HG03064 (cell line): ENCODE results near the gene COASY.
"Not testable (repeated sequence)": the region's sequence is repeated elsewhere in the genome, so short reads cannot be mapped to it uniquely, and the experiment has no call there.

ENCODE experiments used
- ATAC-seq: cut with Tn5 transposase; IDR thresholded peaks from one replicate; pipeline ENCODE4 v1.9.1; 2021; ENCODE audit warnings: low read depth; ENCODE audit not compliant: unreplicated experiment

COASY gene

DNA sequence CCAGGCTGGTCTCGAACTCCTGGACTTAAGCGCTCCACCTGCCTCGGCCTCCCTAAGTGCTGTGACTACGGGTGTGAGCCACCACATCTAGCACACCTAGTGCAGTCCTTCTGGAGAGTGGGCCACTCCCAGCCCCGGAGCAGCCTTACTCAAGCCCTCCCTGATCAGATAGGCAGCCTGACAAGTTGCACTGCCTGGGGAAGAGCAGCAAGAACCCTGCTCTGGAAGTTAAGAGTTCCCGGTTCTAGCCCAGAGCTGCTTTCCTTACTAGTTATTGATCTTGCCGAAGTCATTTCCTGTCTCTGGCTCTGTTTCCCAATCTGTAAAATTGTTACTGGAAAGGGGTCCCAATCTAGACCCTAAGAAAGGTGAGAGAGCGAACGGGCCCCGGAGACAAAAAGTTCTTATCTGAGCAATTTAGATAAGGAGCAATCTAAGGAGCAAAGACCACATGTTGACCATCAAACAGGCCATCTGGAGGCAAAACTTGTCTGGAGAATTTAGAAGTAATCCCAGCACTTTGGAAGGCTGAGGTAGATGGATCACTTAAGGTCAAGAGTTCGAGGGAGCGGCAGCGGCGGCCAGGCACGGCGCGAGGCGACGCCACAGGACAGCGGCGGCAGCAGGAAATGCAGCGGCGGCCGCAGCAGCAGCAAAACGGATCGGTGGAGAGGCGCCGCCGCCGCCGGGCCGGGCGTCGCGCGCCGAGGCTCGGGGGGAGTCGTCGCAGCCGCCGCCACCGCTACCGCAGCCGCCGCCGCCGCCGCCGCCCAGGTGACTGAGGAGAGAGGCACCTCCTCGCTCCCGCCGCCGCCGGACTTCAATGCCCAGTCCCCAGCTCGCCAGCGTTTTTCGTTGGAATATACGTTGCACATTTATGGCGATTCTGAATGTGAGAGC is 30.2 kb upstream of the COASY start:
- ATAC-seq = no peak

DNA sequence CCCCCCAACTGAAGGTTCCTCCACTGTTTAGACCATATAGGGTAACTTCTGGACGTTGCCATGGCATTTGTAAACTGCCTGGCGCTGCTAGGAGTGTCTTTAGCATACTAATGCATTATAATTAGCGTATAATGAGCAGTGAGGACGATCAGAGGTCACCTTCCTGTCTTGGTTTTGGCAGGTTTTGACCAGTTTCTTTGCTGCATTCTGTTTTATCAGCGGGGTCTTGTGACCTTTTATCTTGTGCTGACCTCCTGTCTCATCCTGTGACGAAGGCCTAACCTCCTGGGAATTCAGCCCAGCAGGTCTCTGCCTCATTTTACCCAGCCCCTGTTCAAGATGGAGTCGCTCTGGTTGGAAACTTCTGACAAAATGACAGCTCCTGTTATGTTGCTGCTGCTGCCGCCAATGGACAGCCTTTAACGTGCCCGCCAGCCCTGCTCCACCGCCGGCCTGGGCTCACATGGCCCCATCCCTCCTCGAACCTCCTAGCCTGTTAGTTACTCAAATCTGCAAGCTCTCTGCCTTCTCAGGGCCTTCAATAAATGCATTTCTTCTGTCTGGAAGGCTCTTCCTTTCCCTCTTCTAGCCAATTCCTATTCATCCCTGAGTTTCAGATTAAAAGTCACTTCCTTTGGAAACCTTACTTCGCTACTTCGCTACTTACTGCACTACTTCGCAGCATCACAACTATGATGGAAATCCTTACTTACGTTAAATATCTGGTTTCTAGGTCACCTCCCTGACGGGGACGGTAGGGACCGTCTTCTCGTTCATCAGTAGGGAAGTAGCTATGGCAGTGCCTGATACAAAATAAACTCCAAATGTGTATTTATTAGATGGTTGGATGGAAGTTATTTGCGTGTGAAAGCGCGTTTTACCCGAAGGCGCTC is 26.5 kb upstream of the COASY start:
- ATAC-seq = no peak

DNA sequence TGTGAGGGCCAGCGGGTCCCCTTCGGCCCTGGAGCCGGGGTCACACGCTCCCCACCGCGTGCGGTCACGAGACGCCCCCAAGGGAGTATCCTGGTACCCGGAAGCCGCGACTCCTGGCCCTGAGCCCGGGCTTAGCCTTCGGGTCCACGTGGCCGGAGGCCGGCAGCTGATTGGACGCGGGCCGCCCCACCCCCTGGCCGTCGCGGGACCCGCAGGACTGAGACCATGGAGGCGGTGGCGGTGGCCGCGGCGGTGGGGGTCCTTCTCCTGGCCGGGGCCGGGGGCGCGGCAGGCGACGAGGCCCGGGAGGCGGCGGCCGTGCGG is 25.9 kb upstream of the COASY start, which contains the start of gene NAGLU:
NAGLU (plus strand) TSS at position 194 of the 324 bp plus-strand sequence; CDS start at position 226, 32 bp downstream.
- ATAC-seq = peak; percentile 63

DNA sequence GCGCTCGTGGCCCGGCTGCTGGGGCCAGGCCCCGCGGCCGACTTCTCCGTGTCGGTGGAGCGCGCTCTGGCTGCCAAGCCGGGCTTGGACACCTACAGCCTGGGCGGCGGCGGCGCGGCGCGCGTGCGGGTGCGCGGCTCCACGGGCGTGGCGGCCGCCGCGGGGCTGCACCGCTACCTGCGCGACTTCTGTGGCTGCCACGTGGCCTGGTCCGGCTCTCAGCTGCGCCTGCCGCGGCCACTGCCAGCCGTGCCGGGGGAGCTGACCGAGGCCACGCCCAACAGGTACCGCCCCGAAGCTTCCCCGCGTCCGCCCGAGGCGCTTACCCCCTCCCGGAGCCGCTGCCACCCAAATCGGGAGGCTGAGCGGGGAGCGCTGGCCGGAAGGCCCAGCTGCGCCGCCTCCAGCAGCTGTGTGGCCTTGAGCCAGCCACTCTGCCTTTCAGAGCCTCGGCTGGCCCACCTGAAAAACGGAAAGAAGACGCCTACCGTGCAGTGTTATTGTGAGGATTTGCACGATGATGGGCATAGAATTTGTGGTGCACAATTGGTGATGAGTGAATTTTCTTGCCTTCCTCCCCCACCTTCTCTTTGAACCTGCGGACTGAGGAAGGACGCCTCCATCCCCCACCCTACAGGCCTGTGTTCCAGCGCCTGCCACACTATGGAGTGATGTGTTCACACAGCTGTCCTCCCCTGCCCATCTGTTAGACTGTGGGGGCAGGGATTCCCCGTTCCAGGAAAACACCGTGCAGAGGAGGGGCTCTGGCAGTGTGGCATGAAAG is 25.4 kb upstream of the COASY start:
- ATAC-seq = peak; percentile 63

DNA sequence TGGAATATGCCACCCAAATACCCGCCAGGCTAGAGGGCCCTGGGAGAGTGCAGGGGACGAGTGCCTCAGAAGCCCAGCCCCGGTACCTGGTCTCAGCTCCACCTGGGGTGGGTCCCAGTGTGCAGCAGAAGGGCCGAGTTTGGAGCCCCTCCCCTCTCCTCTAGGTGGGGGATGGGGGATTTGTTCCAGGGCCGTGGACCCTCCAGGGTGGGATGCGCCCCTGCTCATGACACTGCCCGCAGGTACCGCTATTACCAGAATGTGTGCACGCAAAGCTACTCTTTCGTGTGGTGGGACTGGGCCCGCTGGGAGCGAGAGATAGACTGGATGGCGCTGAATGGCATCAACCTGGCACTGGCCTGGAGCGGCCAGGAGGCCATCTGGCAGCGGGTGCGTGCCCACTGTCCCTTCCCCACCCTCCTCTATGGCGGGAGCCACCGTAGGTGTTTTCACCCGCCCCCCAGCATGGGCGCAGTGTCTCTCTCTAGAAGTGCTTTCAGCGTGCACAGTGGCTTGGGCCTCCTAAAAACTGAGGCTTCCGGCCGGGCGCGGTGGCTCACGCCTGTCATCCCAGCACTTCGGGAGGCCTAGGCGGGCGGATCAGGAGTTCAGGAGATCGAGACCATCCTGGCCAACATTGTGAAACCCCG is 24.7 kb upstream of the COASY start:
- no peak for ATAC-seq

DNA sequence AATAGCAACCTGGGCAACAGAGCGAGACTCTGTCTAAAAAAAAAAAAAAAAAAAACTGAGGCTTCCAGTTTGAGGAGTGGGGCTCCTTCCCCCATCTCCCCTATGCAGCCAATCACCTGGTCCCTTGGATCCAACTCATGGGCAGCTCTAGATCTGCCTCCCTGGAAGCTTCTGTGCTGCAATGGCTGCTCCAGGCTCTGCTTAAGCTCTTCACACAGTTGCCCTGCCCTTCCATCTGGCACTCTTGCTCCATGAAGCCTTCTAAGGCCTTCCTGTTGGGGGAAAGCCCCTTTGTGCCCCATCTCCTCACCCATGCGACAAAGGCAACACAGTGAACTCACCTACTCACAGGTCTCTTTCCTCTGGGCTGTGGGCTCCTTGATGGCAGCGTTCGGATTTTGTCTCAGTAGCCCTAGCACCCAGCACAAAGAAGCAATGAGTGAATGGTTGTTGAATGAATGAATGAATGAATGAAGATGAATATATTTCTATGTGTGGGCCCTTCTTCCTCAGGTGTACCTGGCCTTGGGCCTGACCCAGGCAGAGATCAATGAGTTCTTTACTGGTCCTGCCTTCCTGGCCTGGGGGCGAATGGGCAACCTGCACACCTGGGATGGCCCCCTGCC is 24.0 kb upstream of the COASY start:
- ATAC-seq = no peak

DNA sequence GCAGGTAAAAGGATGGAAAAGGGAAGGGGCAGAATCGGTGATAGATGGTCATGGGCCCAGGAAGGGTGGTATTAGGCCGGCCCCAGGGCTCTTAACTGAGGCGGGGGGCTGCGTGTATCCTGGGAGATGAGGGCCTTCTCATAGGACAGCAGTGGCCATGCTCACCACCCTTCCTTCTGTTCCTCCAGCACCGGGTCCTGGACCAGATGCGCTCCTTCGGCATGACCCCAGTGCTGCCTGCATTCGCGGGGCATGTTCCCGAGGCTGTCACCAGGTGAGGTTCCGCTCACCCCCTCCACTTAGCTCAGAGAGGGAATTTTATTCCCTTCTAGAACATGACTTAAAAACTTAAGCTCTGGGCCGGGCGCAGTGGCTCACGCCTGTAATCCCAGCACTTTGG is 23.5 kb upstream of the COASY start:
- ATAC-seq = no peak

DNA sequence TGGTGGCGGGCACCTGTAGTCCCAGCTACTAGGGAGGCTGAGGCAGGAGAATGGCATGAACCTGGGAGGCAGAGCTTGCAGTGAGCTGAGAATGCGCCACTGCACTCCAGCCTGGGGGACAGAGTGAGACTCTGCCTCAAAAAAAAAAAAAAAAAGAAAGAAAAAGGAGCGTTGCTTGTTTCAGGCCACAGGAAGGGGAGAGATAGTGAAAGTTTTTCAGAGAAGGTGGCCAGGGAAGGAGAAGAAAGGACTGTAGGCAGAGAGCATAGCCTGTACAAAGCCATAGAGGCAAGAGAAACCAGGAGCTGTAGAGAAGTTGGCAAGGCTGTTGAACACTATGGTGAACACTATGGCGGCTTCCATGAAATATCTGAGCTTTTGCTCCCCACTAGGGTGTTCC is 21.4 kb upstream of the COASY start:
- not testable (repeated sequence) for ATAC-seq

DNA sequence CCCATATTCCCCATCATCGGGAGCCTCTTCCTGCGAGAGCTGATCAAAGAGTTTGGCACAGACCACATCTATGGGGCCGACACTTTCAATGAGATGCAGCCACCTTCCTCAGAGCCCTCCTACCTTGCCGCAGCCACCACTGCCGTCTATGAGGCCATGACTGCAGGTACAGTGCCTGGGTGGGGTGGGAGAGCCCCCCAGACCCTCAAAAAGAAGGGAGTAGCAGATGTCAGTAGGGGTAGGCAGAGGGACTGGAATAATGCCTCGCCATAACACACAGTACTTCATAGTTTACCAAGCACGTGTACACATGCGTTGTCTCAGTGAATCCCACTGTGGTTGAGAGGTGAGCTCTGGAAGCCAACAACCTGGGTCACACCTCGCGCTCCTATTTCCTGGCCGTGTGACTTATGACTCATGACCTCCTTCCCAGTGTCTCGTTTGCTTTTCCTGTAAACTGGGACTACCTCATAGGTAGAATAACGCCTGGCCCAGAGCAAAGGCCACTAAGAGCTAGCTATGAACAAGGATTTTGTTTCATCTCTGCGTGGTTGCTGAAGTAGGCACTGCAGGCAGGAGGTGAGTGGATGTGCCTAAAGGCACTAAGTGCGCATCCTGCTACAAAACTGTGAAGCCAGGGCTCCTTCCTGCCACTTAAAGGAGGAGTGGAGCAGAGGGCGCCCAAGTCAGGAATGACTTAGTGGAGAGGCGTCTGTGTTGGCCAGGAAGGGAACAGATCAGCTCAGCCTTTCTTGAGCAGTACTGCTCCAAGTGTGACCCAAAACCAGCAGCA is 20.7 kb upstream of the COASY start:
- no peak for ATAC-seq

DNA sequence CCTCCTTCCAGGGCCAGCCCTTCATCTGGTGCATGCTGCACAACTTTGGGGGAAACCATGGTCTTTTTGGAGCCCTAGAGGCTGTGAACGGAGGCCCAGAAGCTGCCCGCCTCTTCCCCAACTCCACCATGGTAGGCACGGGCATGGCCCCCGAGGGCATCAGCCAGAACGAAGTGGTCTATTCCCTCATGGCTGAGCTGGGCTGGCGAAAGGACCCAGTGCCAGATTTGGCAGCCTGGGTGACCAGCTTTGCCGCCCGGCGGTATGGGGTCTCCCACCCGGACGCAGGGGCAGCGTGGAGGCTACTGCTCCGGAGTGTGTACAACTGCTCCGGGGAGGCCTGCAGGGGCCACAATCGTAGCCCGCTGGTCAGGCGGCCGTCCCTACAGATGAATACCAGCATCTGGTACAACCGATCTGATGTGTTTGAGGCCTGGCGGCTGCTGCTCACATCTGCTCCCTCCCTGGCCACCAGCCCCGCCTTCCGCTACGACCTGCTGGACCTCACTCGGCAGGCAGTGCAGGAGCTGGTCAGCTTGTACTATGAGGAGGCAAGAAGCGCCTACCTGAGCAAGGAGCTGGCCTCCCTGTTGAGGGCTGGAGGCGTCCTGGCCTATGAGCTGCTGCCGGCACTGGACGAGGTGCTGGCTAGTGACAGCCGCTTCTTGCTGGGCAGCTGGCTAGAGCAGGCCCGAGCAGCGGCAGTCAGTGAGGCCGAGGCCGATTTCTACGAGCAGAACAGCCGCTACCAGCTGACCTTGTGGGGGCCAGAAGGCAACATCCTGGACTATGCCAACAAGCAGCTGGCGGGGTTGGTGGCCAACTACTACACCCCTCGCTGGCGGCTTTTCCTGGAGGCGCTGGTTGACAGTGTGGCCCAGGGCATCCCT is 18.5 kb upstream of the COASY start:
- no peak for ATAC-seq

DNA sequence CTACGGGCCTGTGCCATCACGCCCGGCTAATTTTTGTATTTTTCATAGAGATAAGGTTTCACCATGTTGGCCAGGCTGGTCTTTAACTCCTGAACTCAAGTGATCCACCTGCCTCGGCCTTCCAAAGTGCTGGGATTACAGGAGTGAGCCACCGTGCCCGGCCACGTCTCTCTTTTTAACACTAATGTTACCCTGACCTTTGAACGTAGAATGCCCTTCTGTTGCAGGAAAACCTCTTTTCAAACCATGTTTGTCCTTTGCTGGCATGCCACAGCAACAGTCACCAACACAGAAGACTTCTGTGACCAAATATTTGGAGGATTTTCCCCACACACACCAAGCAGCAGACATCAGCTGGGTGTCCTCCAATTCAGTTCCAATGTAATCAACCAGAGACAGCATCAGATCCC is 17.1 kb upstream of the COASY start:
- no peak for ATAC-seq

DNA sequence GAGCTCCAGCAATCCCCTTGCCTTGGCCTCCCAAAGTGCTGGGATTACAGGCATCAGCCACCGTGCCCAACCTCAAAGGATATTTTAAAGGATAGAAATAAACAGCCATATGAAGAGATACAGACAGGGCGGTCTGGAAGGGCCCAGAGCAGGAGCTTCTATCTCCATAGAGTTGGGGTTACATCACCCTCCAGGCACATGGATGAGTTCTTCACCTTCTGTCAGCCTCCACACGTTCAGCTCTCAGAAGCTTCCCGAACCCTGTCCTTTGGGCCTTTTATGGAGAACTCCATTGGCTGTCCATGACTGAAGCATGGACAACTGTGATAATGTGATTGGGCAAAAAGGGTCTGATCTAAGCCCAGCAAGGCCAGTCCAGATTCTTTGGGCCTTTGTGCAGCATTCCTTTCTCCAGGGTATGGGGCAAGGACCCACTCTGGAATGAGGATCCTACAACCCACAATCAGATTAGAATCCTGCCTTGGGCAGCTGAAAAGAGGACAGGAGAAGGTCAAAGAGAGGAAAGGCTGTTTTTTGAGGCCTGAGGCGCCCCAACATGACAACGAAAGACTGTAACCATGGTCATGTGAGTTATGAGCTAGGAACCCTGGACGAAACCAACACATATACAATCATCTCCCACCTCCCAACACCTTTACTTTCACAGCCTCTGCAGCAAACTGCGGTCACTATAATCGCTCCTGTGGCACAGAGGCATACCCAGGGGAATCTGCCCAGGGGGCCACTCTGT is 16.0 kb upstream of the COASY start:
- ATAC-seq = not testable (repeated sequence)

DNA sequence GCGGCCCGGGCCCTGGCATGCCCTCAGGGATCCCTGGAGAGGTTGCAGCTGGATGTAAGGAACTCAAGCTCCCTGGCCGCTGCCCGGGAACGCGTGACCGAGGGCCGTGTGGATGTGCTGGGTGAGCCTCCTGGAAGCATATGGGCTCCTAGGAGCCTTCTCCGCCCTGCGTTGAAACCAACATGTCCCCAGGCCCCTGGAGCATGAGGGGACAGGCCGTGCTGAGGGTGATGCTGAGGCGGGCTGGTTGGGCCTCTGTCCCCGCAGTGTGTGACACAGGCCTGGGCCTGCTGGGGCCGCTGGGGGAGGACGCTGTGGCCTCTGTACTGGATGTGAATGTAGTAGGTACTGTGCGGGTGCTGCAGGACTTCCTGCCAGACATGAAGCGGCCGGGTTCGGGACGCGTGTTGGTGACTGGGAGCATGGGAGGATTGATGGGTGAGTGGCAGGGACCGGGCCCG is 14.9 kb upstream of the COASY start:
- ATAC-seq = no peak

DNA sequence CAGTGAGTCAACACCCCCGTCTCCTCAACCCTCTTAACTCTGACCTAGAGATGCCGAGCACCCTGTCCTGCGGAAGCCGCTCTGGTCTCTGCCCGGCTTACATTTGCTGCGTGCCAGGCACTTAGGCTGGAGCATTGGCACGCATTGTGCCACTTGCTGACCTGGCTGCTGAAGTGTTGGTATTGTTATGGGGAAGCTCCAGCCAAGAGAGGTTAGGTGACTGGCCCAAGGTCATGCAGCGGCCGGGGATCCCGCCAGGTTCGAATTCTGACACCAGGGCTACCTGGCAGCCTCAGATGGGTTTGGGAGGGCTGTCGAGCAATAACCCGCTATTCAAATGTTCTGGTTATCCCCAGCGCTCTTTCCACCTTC is 14.3 kb upstream of the COASY start:
- ATAC-seq = no peak

DNA sequence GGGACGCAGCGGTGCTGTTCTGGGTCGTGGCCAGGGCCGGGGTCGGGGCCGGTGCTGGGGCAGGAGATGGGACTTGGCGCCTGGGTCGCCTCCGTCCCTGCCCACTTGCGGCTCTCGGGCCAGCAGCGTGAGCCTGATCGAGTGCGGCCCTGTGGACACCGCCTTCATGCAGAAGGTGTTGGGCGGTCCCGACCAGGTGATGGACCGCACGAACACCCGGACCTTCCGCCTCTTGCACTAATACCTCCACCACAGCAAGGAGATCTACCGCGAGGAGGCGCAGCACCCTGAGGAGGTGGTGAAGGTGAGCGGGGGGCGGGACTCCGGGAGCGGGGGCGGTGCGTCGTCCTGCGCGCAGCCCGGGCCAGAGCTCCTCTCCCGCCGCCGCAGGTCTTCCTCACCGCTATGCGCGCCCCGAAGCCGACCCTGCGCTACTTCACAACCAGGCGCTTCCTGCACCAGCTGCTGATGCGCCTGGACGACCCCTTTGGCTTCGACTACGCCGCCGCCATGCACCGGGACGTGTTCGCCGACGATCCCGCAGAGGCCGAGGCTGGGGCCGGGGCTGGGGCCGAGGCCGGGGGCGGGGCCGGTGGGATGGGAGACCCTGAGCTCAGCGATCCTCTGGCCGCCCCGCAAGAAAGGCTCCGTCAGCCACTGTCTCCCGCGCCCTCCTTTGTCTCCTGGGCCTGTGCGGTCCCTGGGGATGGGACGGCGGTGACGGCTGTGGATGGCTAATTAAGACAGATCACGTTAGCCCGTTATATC is 13.7 kb upstream of the COASY start:
- ATAC-seq = no peak

DNA sequence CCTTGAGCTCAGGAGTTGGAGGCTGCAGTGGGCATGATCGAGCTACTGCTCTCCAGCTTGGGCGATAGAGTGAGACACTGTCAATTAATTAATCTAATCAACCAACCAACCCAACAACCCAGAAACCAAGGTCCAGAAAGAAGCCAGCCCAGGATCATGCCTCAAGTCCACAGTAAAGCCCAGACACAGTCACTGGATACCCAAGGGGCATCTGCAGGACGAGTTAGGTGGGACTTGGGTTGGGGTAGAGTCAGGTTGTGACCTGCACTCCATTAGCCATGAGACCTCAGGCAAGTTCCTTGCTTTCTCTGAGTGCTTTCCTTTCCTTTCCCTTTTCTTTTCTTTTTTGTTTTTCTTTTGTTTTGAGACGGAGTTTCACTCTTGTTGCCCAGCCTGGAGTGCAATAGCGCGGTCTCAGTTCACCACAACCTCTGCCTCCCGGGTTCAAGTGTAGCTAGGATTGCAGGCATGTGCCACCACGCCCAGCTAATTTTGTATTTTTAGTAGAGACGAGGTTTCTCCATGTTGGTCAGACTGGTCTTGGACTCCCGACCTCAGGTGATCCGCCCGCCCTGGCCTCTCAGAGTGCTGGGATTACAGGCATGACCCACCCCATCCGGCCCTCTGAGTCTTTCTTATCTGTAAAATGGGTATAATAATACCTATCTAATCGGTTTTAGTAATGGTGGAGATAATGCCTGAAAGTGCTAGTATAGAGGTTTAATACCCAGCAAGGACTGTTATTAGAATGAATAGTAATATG is 12.8 kb upstream of the COASY start:
- no peak for ATAC-seq
